Cortex of kidney (tissue), 1 donor: ENCODE data around the gene DAAM1.

Experiments used
- DNase-seq: peaks from one replicate; lab custom pipeline; 2025; lab: John Stamatoyannopoulos, UW

The DAAM1 gene

DNA sequence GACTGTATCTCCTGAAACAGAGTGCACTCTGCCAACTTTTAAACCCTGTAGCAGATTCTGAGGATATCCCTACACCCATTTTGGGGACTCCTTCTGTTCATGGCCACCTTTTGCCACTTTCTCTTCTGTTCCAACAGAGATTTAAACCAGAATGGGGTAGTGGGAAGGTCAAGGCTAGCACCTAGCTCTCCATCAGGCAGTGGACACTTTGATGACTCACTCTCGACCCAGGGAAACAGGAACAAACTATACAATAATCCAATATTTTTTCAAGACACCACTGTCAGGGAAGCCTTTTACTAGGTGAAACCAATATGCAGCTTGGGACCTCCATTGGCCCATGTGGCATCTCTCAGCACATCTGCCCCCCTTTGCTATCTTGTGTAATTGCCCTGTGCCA is 103.6 kb downstream of the DAAM1 start:
- DNase-seq: no peak

DNA sequence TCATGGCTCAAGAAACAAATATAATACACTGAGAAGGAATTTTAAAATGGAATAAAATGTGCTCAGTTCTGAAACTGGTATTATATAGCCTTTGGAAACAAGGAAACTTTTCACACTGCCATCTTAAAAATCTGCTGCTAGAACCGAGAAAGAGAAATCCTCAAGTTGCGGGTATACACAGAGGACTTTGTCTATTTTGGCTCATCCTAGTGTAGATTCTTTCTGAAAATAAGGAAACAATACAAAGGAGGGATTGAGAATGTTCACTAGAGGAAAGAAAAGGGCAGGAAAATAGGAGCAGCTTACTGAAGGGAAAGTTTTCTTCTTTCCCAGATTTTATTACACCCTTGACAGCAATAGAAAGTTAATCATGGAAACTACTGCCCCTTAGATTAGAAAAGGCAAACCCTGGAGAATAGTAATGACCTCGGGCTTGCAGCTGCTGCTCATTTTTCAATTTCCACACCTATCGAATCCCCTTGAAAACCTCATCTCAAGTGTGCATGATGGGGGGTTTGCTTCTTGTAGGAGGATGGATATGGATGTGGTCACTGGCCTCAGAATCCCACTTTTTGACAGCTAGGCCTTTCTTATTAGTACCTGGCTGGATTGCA is 104.6 kb downstream of the DAAM1 start:
- DNase-seq: no peak

- DNase-seq: no peak
Observed at GRCh38 chr14:59293935-59294661, 105.6 kb downstream of the DAAM1 start.

- DNase-seq: no peak
Observed at GRCh38 chr14:59294662-59294992, 106.2 kb downstream of the DAAM1 start.

DNA sequence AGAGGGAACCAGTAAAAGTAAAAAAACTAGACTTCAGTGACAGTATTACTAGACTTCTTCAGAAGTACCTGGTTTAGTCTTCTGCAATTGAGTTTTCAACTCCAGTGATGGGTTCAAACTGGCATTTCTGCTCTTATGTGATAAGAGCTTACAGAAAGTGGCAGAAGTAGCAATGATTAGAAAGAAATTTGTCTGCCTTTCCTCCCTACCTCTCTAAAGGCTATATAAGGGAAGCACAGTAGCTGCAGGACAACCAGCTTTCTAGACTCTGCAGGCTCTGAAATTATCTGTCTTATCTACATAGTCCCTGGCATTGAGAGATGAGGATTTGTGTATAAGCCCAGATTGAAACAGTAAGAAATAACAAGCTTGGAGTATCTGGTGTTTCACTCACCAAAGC is 107.5 kb downstream of the DAAM1 start:
- no peak for DNase-seq

DNA sequence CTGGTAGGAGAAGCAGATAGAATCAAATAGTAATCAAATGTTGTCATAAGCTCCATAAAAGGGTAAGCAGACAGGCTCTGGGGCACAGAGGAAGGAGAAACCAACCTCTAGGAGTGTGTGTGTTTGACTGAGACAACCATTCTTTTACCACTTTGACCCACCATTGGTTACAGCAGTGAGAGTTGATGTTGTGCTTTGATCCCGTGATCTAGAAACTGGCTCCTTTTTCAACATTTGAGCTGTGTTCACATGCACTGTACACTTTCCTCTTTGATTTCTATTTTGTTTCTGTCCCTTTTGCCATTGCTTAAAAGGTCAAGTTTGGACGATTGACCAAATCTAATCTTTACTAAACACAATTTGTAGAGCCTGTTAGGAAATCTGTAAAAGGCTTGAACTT is 108.0 kb downstream of the DAAM1 start:
- no peak for DNase-seq

GRCh38 chr14:59297071-59297776 is 108.8 kb downstream of the DAAM1 start:
- no peak for DNase-seq

DNA sequence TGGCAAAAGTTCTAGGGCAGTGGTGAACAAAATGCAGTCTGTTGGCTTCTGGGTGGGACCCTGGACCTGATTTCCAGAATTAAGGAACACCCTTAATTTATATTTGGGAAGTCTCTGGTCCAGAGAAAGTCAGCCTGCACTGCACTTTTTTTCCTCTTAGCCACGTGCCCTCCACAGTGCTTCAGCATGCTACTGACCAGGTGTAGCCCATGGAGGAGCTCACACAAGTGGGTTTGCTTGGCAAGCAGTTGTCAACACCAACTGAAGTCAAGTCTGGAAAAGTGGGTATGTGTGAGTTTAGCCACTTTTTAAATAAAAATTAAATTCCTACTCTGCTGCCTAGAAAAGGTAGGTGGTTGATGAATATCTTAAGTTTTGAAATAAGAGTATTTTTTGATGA is 111.3 kb downstream of the DAAM1 start:
- no peak for DNase-seq

GRCh38 chr14:59301354-59301753 is 112.9 kb downstream of the DAAM1 start:
- no peak for DNase-seq

DNA sequence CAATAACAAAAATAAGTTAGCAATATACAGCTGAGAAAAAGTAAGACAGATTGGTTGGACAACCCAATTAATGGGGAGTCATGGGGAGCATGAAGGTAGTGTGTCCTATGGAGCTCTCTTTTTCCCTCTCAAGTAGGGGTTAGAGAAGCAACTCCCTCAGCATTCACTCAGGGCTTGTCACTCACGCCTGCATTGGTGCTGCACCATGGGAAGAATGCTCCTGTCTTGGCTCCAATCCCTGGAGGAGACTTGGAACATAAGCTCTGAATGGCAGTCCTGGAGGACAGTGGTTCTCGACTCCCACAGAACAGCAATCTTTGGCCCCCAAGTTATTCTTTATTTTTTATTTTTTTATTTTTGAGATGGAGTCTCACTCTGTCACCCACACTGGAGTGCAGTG is 113.8 kb downstream of the DAAM1 start:
- no peak for DNase-seq

DNA sequence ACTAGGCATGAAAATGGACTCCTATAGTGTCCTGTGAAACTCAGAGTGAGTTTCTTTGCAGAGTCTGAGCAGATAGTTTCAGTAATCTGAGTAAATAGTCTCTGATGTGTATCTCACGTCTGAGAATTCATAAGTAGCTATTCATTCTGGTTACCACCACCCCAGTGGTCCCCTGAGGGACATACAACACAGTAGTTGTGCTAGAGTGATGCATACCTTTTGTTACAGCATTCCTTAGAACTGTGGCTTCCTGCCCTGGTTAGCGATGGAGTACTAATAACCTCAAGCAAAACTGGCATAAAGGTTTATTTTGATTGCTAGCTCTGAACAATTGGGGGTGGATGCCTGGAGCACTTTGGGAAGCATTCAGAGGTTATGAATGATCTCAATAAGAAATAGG is 114.7 kb downstream of the DAAM1 start:
- no peak for DNase-seq

- no peak for DNase-seq
Observed at GRCh38 chr14:59305231-59305630, 116.8 kb downstream of the DAAM1 start.

GRCh38 chr14:59305836-59306555 is 117.5 kb downstream of the DAAM1 start:
- DNase-seq: no peak

GRCh38 chr14:59306775-59307174 is 118.3 kb downstream of the DAAM1 start:
- no peak for DNase-seq

- DNase-seq: no peak
Observed at GRCh38 chr14:59308086-59308485, 119.6 kb downstream of the DAAM1 start.

GRCh38 chr14:59308673-59309072 is 120.2 kb downstream of the DAAM1 start:
- no peak for DNase-seq

DNA sequence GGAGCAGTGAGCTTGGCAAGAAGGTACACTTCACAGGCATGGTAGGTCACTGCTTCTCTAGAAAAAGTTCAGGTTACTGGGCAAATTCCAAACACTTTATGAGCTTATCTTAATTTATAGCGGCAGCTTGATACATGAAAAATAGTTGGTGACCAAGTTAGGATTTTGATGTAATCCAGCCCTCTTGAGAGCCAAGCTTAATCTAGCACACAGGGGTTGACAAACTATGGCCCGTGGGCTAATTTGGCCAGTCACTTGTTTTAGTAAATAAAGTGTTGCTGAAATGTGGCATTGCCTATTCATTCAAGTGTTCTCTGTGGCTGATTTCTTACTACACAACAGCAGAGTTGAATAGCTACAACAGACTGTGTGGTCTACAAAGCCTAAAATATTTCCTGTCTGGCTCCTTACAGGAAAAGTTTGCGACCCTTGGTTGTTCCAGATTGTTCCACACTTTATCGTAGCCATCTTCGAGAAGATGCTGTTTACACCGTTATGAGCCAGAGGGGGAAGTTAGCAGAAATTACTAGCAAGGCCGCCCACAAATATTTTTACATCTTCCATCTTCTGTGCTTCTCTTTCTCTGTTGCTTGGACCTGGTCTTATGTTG is 120.9 kb downstream of the DAAM1 start:
- DNase-seq: no peak

DNA sequence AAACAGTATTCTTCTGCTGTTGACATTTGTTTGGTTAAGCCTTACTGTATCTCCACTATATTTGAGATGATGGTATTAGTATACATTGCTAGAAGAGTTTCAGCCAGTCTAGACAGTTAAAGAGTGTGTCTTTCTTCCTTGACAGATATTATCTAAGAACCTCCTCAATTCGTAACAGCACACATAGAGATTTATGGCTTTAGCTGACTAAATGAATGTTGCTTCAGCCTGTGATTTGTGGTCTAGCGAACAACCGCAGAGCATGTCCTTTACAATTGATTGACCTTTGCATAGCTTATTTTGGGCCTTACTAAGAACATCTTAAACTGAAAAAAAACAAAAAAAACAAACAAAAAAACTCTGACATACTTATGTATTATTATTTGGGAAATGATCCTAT is 122.2 kb downstream of the DAAM1 start:
- no peak for DNase-seq

- DNase-seq: no peak
Observed at GRCh38 chr14:59311723-59312122, 123.3 kb downstream of the DAAM1 start.

DNA sequence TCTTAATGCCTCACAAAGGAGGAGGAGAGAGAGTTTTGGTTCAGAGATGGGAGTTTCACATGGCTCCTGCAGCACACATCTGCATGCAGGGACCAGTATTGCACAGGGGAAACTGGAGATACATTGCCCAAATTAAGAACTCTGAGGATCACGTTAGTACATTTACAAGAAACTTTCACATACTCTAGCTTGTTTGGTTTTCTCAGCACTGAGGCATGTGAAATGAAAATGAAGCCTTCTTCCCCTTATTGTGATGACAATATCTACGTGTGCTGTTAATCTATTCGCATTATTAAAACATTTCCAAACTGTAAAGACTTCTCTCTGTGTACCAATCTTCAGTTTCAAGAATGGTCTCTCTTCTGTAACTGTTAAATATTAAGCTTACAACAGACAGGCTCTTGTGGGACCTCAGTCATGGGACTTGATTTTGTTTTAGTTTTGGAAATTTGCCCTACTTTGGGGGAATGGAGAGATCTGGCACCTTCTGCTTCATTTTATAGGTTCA is 124.7 kb downstream of the DAAM1 start:
- no peak for DNase-seq

GRCh38 chr14:59313658-59314608 is 125.5 kb downstream of the DAAM1 start:
- no peak for DNase-seq
